Neural cell (in vitro differentiated cells): ENCODE data around the gene ABCA13. TPM values are rescaled to one million over a fixed set of nuclear protein-coding genes. Genes with fewer than 3 reads are reported as not detected.

ENCODE experiments used
- H2AFZ ChIP-seq: fragments of 200-600, 300-800 bp; sonication (generic), shearing (Covaris generic); 2 replicates; pipeline ENCODE4 v1.6.0; 2014; ENCODE audit warnings: low read depth, mild to moderate bottlenecking, antibody characterized with exemption, low read length, moderate library complexity
- H3F3A ChIP-seq: fragments of 200-600 bp; shearing (Covaris generic); 2 replicates; pipeline ENCODE4 v1.6.1; 2016; ENCODE audit warnings: mild to moderate bottlenecking, moderate library complexity, mixed read lengths, antibody characterized with exemption, low read length; ENCODE audit not compliant: insufficient read depth, poor library complexity, severe bottlenecking
- H3K27ac ChIP-seq: fragments of 200-600, 300-800 bp; sonication (generic), shearing (Covaris generic); 2 replicates; pipeline ENCODE4 v1.5.1; 2014; ENCODE audit warnings: mild to moderate bottlenecking, low read length, moderate library complexity
- H3K27me3 ChIP-seq: fragments of 300-800, 200-600 bp; sonication (generic), shearing (Covaris generic); 2 replicates; pipeline ENCODE4 v1.6.0; 2014; ENCODE audit warnings: mild to moderate bottlenecking, low read depth, low read length, moderate library complexity; ENCODE audit not compliant: insufficient read depth
- H3K36me3 ChIP-seq: fragments of 300-800, 200-600 bp; sonication (generic), shearing (Covaris generic); 2 replicates; pipeline ENCODE4 v1.5.1; 2014; ENCODE audit warnings: mild to moderate bottlenecking, antibody characterized with exemption, low read length, moderate library complexity; ENCODE audit not compliant: insufficient read depth
- H3K4me2 ChIP-seq: fragments of 300-800, 200-600 bp; sonication (generic), shearing (Covaris generic); 2 replicates; pipeline ENCODE4 v1.6.0; 2014; ENCODE audit warnings: mild to moderate bottlenecking, low read length
- H3K4me3 ChIP-seq: fragments of 300-800, 200-600 bp; sonication (generic), shearing (Covaris generic); 2 replicates; pipeline ENCODE4 v1.5.1; 2014; ENCODE audit warnings: mild to moderate bottlenecking, low read length, moderate library complexity
- H3K79me2 ChIP-seq: fragments of 200-600 bp; shearing (Covaris generic); replicated peaks from 2 replicates; pipeline ENCODE4 v1.6.0; 2014; ENCODE audit warnings: mild to moderate bottlenecking, low read length, moderate library complexity; ENCODE audit not compliant: insufficient read depth
- H3K9ac ChIP-seq: fragments of 300-800, 200-600 bp; sonication (generic), shearing (Covaris generic); 2 replicates; pipeline ENCODE4 v1.6.1; 2016; ENCODE audit warnings: mild to moderate bottlenecking, low read length, mixed read lengths
- H3K9me2 ChIP-seq: fragments of 200-600 bp; shearing (Covaris generic); 2 replicates; pipeline ENCODE4 v1.6.1; 2016; ENCODE audit warnings: mild to moderate bottlenecking, low read length, mixed read lengths; ENCODE audit not compliant: insufficient read depth
- H3K9me3 ChIP-seq: fragments of 200-600, 300-800 bp; sonication (generic), shearing (Covaris generic); 2 replicates; pipeline ENCODE4 v1.6.1; 2016; ENCODE audit warnings: mild to moderate bottlenecking, mixed run types, low read length, moderate library complexity, mixed read lengths
- H4K20me1 ChIP-seq: fragments of 200-600 bp; shearing (Covaris generic); 2 replicates; pipeline ENCODE4 v1.6.1; 2016; ENCODE audit warnings: mild to moderate bottlenecking, mixed run types; ENCODE audit not compliant: insufficient read depth
- EP300 ChIP-seq: fragments of 450-650 bp; conservative IDR thresholded peaks from 2 replicates; pipeline ENCODE4 v1.6.1; 2014; ENCODE audit warnings: antibody characterized with exemption, mild to moderate bottlenecking, moderate library complexity; ENCODE audit not compliant: poor library complexity, severe bottlenecking
- EZH2 ChIP-seq: fragments of 200-600, 300-800 bp; shearing (Covaris generic), sonication (generic); IDR thresholded peaks from 2 replicates; pipeline ENCODE4 v1.6.1; 2014; ENCODE audit warnings: antibody characterized with exemption, low read length, borderline replicate concordance, mild to moderate bottlenecking; ENCODE audit not compliant: insufficient read depth, poor library complexity, severe bottlenecking
- MXI1 ChIP-seq: fragments of 450-650 bp; conservative IDR thresholded peaks from 2 replicates; pipeline ENCODE4 v1.6.1; 2014; ENCODE audit warnings: antibody characterized with exemption, mild to moderate bottlenecking; ENCODE audit not compliant: poor library complexity, severe bottlenecking
- POLR2AphosphoS5 ChIP-seq: IDR thresholded peaks from 2 replicates; pipeline ENCODE4 v1.6.1; 2012
- RAD21 ChIP-seq: fragments of 450-650 bp; conservative IDR thresholded peaks from 2 replicates; pipeline ENCODE4 v1.6.1; 2014; ENCODE audit warnings: antibody characterized with exemption, mild to moderate bottlenecking, moderate library complexity
- SMC3 ChIP-seq: fragments of 450-650 bp; conservative IDR thresholded peaks from 2 replicates; pipeline ENCODE4 v1.6.1; 2014; ENCODE audit warnings: antibody characterized with exemption, mild to moderate bottlenecking, moderate library complexity; ENCODE audit not compliant: poor library complexity
- TAF1 ChIP-seq: IDR thresholded peaks from 2 replicates; pipeline ENCODE4 v1.6.1; 2012; ENCODE audit warnings: low read depth
- polyA plus RNA-seq: library from polyadenylated mRNA; depleted of rRNA; stranded (reverse); fragments of >200 nt; gene quantifications from 2 replicates; pipeline ENCODE4 v1.2.3, GENCODE V29; 2014
- TF ChIP-seq, protein P1 (sequence below): IDR thresholded peaks from 2 replicates; pipeline ENCODE4 v1.6.1; 2012; ENCODE audit warnings: borderline replicate concordance
- TF ChIP-seq, protein P2 (sequence below): fragments of 450-650 bp; IDR thresholded peaks from 2 replicates; pipeline ENCODE4 v1.5.1; 2014; ENCODE audit warnings: antibody characterized with exemption, mild to moderate bottlenecking, moderate library complexity; ENCODE audit not compliant: poor library complexity, severe bottlenecking

Gene ABCA13
- polyA plus RNA-seq, 1 donor from 2014 or later, result 0.20 TPM

DNA sequence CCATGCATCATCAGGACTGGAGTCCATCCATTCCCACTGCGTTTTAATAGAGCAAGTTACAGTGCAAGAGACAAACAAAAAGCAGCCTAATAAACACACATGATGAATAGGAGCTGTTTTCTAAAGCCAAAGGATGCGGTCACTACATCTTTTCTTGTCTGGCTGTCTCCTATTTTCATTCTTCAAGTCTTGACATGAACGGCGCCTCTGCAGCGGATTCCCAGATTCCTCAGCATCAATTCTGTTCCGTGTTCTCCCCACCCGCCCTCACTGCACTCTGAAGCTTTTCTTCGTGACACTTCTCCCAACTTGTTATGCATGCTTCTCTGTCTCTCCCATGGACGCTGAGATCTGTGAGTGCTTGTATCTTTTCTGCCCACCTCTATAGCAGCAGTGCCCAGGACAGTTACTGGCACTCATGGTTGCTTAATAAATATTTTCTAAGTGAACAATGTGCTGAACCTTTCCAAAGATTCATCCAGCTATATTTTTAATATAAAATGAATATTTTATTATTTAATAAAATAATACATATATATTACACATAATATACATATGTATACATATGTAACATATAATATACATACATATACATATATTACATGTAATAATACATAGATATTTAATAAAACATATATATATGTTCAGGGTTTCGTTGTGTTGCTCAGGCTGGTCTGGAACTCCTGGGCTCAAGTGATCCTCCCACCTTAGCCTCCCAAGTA lies 242.9 kb downstream of the ABCA13 start:
- Histone ChIP-seq H2AFZ (no peak overlapping the region), H3K4me2 (no peak overlapping the region), H3K27ac (no peak overlapping the region), H3F3A (no peaks in the 10 kb centered on the region), H3K79me2 (no peaks in the 10 kb centered on the region), H3K27me3 (no peaks in the 10 kb centered on the region), H3K4me3 (no peak overlapping the region), H3K36me3 (no peaks in the 10 kb centered on the region), H3K9me2 (no peaks in the 10 kb centered on the region), H3K9me3 (no peaks in the 10 kb centered on the region), H4K20me1 (no peaks in the 10 kb centered on the region), H3K9ac (no peak overlapping the region)
- TF ChIP-seq EZH2 (no peak), TAF1 (no peak), MXI1 (no peak), SMC3 (no peak), EP300 (no peak), POLR2AphosphoS5 (no peak), RAD21 (no peak)
- TF ChIP-seq, protein P1, sequence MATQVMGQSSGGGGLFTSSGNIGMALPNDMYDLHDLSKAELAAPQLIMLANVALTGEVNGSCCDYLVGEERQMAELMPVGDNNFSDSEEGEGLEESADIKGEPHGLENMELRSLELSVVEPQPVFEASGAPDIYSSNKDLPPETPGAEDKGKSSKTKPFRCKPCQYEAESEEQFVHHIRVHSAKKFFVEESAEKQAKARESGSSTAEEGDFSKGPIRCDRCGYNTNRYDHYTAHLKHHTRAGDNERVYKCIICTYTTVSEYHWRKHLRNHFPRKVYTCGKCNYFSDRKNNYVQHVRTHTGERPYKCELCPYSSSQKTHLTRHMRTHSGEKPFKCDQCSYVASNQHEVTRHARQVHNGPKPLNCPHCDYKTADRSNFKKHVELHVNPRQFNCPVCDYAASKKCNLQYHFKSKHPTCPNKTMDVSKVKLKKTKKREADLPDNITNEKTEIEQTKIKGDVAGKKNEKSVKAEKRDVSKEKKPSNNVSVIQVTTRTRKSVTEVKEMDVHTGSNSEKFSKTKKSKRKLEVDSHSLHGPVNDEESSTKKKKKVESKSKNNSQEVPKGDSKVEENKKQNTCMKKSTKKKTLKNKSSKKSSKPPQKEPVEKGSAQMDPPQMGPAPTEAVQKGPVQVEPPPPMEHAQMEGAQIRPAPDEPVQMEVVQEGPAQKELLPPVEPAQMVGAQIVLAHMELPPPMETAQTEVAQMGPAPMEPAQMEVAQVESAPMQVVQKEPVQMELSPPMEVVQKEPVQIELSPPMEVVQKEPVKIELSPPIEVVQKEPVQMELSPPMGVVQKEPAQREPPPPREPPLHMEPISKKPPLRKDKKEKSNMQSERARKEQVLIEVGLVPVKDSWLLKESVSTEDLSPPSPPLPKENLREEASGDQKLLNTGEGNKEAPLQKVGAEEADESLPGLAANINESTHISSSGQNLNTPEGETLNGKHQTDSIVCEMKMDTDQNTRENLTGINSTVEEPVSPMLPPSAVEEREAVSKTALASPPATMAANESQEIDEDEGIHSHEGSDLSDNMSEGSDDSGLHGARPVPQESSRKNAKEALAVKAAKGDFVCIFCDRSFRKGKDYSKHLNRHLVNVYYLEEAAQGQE, result no peak
- TF ChIP-seq, protein P2, sequence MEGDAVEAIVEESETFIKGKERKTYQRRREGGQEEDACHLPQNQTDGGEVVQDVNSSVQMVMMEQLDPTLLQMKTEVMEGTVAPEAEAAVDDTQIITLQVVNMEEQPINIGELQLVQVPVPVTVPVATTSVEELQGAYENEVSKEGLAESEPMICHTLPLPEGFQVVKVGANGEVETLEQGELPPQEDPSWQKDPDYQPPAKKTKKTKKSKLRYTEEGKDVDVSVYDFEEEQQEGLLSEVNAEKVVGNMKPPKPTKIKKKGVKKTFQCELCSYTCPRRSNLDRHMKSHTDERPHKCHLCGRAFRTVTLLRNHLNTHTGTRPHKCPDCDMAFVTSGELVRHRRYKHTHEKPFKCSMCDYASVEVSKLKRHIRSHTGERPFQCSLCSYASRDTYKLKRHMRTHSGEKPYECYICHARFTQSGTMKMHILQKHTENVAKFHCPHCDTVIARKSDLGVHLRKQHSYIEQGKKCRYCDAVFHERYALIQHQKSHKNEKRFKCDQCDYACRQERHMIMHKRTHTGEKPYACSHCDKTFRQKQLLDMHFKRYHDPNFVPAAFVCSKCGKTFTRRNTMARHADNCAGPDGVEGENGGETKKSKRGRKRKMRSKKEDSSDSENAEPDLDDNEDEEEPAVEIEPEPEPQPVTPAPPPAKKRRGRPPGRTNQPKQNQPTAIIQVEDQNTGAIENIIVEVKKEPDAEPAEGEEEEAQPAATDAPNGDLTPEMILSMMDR, result no peak

DNA sequence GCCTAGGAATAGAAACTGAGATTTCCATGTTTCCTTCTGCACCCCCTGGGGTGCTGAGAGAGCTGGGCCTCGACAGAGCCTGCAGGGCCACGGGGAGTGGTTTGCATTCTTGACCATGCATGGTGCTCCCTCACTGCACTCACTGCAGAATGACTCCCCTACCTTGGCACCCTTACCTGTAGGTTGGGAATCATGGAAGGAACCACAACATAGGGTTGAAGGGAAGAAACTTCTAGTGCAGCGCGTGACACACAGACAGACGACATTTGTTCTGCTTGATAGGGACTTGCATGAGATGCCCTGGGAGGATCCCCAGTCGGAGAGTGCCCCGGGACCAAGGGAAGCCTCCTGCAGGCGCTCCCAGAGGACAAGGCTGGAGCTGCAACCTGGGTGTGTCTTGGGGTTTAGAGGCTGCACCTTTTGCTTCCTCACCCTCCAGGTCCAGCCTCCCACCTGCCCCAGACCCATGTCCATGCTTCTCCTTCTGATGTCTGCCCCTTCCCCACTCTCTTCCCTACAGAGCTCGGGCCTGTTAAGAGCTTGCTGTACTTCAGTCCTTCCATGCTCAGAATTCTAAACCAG lies 245.2 kb downstream of the ABCA13 start:
- Histone ChIP-seq H3K27me3 (no peaks in the 10 kb centered on the region), H3K9ac (no peak overlapping the region), H3K9me2 (no peaks in the 10 kb centered on the region), H4K20me1 (no peaks in the 10 kb centered on the region), H2AFZ (no peak overlapping the region), H3K9me3 (no peaks in the 10 kb centered on the region), H3K36me3 (no peaks in the 10 kb centered on the region), H3K79me2 (no peaks in the 10 kb centered on the region), H3K4me3 (no peak overlapping the region), H3F3A (no peaks in the 10 kb centered on the region), H3K27ac (no peak overlapping the region), H3K4me2 (no peak overlapping the region)
- no peak for TF ChIP-seq TAF1
- TF ChIP-seq EZH2, result no peak
